Fibroblast of peridontal ligament (primary cell): ENCODE data around the gene CD2AP.
A peak's percentile ranks its signal among the peaks of the same experiment; 100 is the strongest.
"Not testable (repeated sequence)": the region's sequence is repeated elsewhere in the genome, so short reads cannot be mapped to it uniquely, and the experiment has no call there.

ENCODE experiments used
- DNase-seq: peaks from one replicate; pipeline ENCODE4 v3.0.0-alpha.2; 2010; ENCODE audit errors: extremely low read depth

CD2AP gene

GRCh38 chr6:47633141-47633540, 155.6 kb downstream of the CD2AP start:
- DNase-seq, result peak; percentile 67

GRCh38 chr6:47634210-47635047, 156.8 kb downstream of the CD2AP start:
- DNase-seq, result no peak

GRCh38 chr6:47646689-47647088, 169.1 kb downstream of the CD2AP start:
- no peak for DNase-seq

GRCh38 chr6:47647188-47647587, 169.6 kb downstream of the CD2AP start:
- DNase-seq, result no peak

- not testable (repeated sequence) for DNase-seq
Observed at GRCh38 chr6:47647626-47648025, 170.0 kb downstream of the CD2AP start.

GRCh38 chr6:47648031-47648430, 170.4 kb downstream of the CD2AP start:
- DNase-seq, result no peak

GRCh38 chr6:47650553-47651432, 173.2 kb downstream of the CD2AP start:
- DNase-seq, result no peak

GRCh38 chr6:47651505-47651944, 173.9 kb downstream of the CD2AP start:
- DNase-seq, result peak; percentile 82

- DNase-seq, result no peak
Observed at GRCh38 chr6:47653706-47654105, 176.1 kb downstream of the CD2AP start.

GRCh38 chr6:47654255-47654654, 176.7 kb downstream of the CD2AP start:
- peak; percentile 29 for DNase-seq

- DNase-seq, result no peak
Observed at GRCh38 chr6:47655719-47656595, 178.4 kb downstream of the CD2AP start.

GRCh38 chr6:47661960-47662359, 184.4 kb downstream of the CD2AP start:
- no peak for DNase-seq

GRCh38 chr6:47663462-47664216, 186.1 kb downstream of the CD2AP start:
- DNase-seq, result no peak

- no peak for DNase-seq
Observed at GRCh38 chr6:47665112-47665511, 187.5 kb downstream of the CD2AP start.

- no peak for DNase-seq
Observed at GRCh38 chr6:47669684-47670513, 192.3 kb downstream of the CD2AP start.

GRCh38 chr6:47670851-47671250, 193.3 kb downstream of the CD2AP start:
- DNase-seq, result no peak

GRCh38 chr6:47671777-47672176, 194.2 kb downstream of the CD2AP start:
- DNase-seq, result no peak

- no peak for DNase-seq
Observed at GRCh38 chr6:47672816-47673215, 195.2 kb downstream of the CD2AP start.

GRCh38 chr6:47674673-47675072, 197.1 kb downstream of the CD2AP start:
- no peak for DNase-seq
